ENCODE results near the gene RAB11FIP4.

Gene RAB11FIP4

DNA sequence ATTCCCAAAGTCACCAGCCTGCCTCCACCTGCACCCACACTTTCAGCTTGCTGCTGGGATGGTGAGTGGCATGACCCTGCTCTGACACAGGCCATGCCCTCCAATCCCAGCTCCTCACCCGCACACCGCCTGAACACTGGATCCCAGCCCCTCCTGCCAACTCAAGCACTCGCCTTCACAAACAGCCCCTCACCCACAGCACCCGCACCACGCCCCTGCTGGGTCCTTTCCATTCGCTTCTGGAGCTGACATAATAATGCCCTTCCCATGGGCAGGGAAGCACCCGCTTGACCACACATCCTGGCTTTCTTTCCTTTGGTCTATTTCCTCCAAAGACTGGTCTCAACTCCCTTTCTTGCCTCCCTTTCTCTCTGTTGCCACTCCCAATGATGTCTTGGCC is 57.6 kb downstream of the RAB11FIP4 start:
- Histone ChIP-seq H3K4me3 (ENCODE audit: low read depth, low read length) (no peak overlapping the region), H3K9me3 (ENCODE audit: control insufficient read depth, insufficient read depth, low read depth, low read length) (no peaks in the 10 kb centered on the region), H3K36me3 (ENCODE audit: control insufficient read depth in 2 of 2, insufficient read depth in 1 of 2, low read length in 2 of 2) (no peaks in the 10 kb centered on the region), H3K4me1 (ENCODE audit: control insufficient read depth, insufficient read depth, low read length) (no peaks in the 10 kb centered on the region), H3K27ac (ENCODE audit: extremely low read depth, low read depth, low read length) (no peak overlapping the region)
- no peak for TF ChIP-seq ZNF24 (tag by site-specific recombination; IDR thresholded peaks at IDR 0.05)
- TF ChIP-seq ZNF776 (tag by site-specific recombination; IDR thresholded peaks at IDR 0.05; ENCODE audit: borderline replicate concordance), result no peak
- TF ChIP-seq ZNF223 (tag by site-specific recombination; IDR thresholded peaks at IDR 0.05), result no peak
- TF ChIP-seq, protein P1, sequence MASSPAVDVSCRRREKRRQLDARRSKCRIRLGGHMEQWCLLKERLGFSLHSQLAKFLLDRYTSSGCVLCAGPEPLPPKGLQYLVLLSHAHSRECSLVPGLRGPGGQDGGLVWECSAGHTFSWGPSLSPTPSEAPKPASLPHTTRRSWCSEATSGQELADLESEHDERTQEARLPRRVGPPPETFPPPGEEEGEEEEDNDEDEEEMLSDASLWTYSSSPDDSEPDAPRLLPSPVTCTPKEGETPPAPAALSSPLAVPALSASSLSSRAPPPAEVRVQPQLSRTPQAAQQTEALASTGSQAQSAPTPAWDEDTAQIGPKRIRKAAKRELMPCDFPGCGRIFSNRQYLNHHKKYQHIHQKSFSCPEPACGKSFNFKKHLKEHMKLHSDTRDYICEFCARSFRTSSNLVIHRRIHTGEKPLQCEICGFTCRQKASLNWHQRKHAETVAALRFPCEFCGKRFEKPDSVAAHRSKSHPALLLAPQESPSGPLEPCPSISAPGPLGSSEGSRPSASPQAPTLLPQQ (tag by site-specific recombination; IDR thresholded peaks at IDR 0.05), result no peak
- TF ChIP-seq ZNF416 (tag by site-specific recombination; IDR thresholded peaks at IDR 0.05), result no peak
- TF ChIP-seq ZNF302 (tag by site-specific recombination; IDR thresholded peaks at IDR 0.05; ENCODE audit: low read depth), result no peak
- TF ChIP-seq ZSCAN16 (tag by site-specific recombination; IDR thresholded peaks at IDR 0.05), result no peak
- TF ChIP-seq ZNF114 (tag by site-specific recombination; IDR thresholded peaks at IDR 0.05), result no peak
- TF ChIP-seq ZNF621 (tag by site-specific recombination; IDR thresholded peaks at IDR 0.05), result no peak
- no peak for TF ChIP-seq ZBTB8A (tag by site-specific recombination; IDR thresholded peaks at IDR 0.05)
- TF ChIP-seq ZNF335 (tag by site-specific recombination; conservative IDR thresholded peaks at IDR 0.05), result no peak
- ChIA-PET POLR2A (no interaction called here), CTCF (interaction anchor here (0.5 to 4.9 kb wide), 4 partner anchors 11 to 82 kb away, joined by 3 to 23 read pairs (median 3); no protein-coding TSS in a partner anchor)

DNA sequence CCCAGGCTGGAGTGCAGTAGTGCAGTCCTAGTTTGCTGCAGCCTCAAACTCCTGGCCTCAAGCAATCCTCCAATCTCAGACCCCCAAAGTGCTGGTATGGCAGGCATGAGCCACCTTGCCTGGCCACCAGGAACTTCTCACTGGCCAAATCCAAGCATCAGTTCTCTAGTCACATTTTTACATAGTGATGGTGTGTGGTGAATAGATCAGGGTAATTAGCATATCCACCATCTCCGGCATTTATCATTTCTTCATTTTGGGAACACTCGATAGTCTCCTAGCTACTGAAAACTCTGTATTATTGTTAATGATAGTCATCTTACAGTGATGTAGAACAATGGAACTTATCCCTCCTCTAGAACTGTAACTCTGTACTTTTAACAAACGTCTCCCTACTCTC is 58.3 kb downstream of the RAB11FIP4 start:
- no peak overlapping the region for H3K4me3 ChIP-seq (ENCODE audit: low read depth, low read length)
- H3K27ac ChIP-seq (ENCODE audit: extremely low read depth, low read depth, low read length), result no peak overlapping the region
- no peaks in the 10 kb centered on the region for H3K36me3 ChIP-seq (ENCODE audit: control insufficient read depth in 2 of 2, insufficient read depth in 1 of 2, low read length in 2 of 2)
- TF ChIP-seq ZNF548 (tag by site-specific recombination; IDR thresholded peaks at IDR 0.05), result no peak
- no peak for TF ChIP-seq ZNF747 (tag by site-specific recombination; IDR thresholded peaks at IDR 0.05)
- TF ChIP-seq ZNF140 (tag by site-specific recombination; IDR thresholded peaks at IDR 0.05), result no peak
- TF ChIP-seq ZBTB7A (tag by site-specific recombination; IDR thresholded peaks at IDR 0.05; ENCODE audit: low read depth), result no peak
- TF ChIP-seq ZNF549 (tag by site-specific recombination; IDR thresholded peaks at IDR 0.05), result no peak
- no peak for TF ChIP-seq BCL11A (tag by site-specific recombination; IDR thresholded peaks at IDR 0.05; ENCODE audit: low read depth)
- TF ChIP-seq, protein P2, sequence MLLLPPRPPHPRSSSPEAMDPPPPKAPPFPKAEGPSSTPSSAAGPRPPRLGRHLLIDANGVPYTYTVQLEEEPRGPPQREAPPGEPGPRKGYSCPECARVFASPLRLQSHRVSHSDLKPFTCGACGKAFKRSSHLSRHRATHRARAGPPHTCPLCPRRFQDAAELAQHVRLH (tag by site-specific recombination; IDR thresholded peaks at IDR 0.05), result no peak
- TF ChIP-seq KLF9 (tag by site-specific recombination; IDR thresholded peaks at IDR 0.05; ENCODE audit: low read depth), result no peak
- H3K4me1 ChIP-seq (ENCODE audit: control insufficient read depth, insufficient read depth, low read length), result no peaks in the 10 kb centered on the region
- ChIA-PET POLR2A (no interaction called here), CTCF (interaction anchor here (0.9 to 4.9 kb wide), 3 partner anchors 12 to 76 kb away, joined by 3 to 23 read pairs (median 6); no protein-coding TSS in a partner anchor)
- no peaks in the 10 kb centered on the region for H3K9me3 ChIP-seq (ENCODE audit: control insufficient read depth, insufficient read depth, low read depth, low read length)

DNA sequence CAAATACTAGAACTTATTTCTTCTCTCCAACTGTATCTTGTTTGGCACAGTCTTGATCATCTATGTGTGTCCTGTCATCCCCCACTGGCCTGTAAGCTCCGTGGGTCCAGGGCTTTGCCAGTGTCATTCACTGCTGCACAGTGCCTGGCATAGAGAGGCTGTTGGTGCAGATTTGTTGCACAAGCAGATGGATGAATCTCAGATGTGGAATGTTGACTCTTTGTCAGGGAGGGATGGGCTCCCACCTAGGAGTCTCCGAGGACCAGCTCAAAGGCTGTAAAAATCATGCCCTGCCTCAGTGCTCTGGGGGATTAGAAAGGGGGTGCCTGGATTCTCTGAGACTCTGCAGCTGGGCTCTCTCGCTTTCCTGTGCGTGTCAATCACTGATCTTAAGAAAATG is 60.6 kb downstream of the RAB11FIP4 start:
- POLR2A ChIA-PET, result no interaction called here
- Histone ChIP-seq H3K27ac (ENCODE audit: extremely low read depth, low read depth, low read length) (no peak overlapping the region), H3K4me3 (ENCODE audit: low read depth, low read length) (no peak overlapping the region), H3K36me3 (ENCODE audit: control insufficient read depth in 2 of 2, insufficient read depth in 1 of 2, low read length in 2 of 2) (no peaks in the 10 kb centered on the region), H3K4me1 (ENCODE audit: control insufficient read depth, insufficient read depth, low read length) (no peaks in the 10 kb centered on the region), H3K9me3 (ENCODE audit: control insufficient read depth, insufficient read depth, low read depth, low read length) (no peaks in the 10 kb centered on the region)
- TF ChIP-seq, protein P3, sequence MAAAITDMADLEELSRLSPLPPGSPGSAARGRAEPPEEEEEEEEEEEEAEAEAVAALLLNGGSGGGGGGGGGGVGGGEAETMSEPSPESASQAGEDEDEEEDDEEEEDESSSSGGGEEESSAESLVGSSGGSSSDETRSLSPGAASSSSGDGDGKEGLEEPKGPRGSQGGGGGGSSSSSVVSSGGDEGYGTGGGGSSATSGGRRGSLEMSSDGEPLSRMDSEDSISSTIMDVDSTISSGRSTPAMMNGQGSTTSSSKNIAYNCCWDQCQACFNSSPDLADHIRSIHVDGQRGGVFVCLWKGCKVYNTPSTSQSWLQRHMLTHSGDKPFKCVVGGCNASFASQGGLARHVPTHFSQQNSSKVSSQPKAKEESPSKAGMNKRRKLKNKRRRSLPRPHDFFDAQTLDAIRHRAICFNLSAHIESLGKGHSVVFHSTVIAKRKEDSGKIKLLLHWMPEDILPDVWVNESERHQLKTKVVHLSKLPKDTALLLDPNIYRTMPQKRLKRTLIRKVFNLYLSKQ (tag by site-specific recombination; IDR thresholded peaks at IDR 0.05; ENCODE audit: borderline replicate concordance), result no peak
- TF ChIP-seq, protein P4, sequence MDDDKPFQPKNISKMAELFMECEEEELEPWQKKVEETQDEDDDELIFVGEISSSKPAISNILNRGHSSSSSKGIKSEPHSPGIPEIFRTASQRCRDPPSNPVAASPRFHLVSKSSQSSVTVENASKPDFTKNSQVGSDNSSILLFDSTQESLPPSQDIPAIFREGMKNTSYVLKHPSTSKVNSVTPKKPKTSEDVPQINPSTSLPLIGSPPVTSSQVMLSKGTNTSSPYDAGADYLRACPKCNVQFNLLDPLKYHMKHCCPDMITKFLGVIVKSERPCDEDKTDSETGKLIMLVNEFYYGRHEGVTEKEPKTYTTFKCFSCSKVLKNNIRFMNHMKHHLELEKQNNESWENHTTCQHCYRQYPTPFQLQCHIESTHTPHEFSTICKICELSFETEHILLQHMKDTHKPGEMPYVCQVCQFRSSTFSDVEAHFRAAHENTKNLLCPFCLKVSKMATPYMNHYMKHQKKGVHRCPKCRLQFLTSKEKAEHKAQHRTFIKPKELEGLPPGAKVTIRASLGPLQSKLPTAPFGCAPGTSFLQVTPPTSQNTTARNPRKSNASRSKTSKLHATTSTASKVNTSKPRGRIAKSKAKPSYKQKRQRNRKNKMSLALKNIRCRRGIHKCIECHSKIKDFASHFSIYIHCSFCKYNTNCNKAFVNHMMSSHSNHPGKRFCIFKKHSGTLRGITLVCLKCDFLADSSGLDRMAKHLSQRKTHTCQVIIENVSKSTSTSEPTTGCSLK (tag by site-specific recombination; IDR thresholded peaks at IDR 0.05), result no peak
- TF ChIP-seq ZNF174 (tag by site-specific recombination; IDR thresholded peaks at IDR 0.05), result no peak
- TF ChIP-seq SETDB1 (IDR thresholded peaks at IDR 0.05; ENCODE audit: insufficient read length, low read length), result no peak
- TF ChIP-seq ZNF776 (tag by site-specific recombination; IDR thresholded peaks at IDR 0.05; ENCODE audit: borderline replicate concordance), result no peak
- TF ChIP-seq ZNF248 (tag by site-specific recombination; IDR thresholded peaks at IDR 0.05), result no peak
- no peak for TF ChIP-seq ZNF76 (tag by site-specific recombination; IDR thresholded peaks at IDR 0.05; ENCODE audit: borderline replicate concordance, low read depth)
- no peak for TF ChIP-seq ZNF544 (tag by site-specific recombination; IDR thresholded peaks at IDR 0.05)
- TF ChIP-seq, protein P5, sequence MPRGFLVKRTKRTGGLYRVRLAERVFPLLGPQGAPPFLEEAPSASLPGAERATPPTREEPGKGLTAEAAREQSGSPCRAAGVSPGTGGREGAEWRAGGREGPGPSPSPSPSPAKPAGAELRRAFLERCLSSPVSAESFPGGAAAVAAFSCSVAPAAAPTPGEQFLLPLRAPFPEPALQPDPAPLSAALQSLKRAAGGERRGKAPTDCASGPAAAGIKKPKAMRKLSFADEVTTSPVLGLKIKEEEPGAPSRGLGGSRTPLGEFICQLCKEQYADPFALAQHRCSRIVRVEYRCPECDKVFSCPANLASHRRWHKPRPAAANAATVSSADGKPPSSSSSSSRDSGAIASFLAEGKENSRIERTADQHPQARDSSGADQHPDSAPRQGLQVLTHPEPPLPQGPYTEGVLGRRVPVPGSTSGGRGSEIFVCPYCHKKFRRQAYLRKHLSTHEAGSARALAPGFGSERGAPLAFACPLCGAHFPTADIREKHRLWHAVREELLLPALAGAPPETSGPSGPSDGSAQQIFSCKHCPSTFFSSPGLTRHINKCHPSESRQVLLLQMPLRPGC (tag by site-specific recombination; IDR thresholded peaks at IDR 0.05), result no peak
- CTCF ChIA-PET, result no interaction called here

All from HEK293 (cell line).